HG03060 (cell line): ENCODE data around the gene TMPRSS2.
"Not testable (repeated sequence)": the region's sequence is repeated elsewhere in the genome, so short reads cannot be mapped to it uniquely, and the experiment has no call there.

Source experiments
- ATAC-seq: cut with Tn5 transposase; IDR thresholded peaks from one replicate; pipeline ENCODE4 v1.9.1; 2021; ENCODE audit warnings: low read depth, moderate number of reproducible peaks; ENCODE audit not compliant: unreplicated experiment

TMPRSS2 gene

GRCh38 chr21:41428311-41428710 is 79.6 kb downstream of the TMPRSS2 start:
- no peak for ATAC-seq

- no peak for ATAC-seq
Measured at GRCh38 chr21:41427556-41427955, 80.4 kb downstream of the TMPRSS2 start.

- no peak for ATAC-seq
Measured at GRCh38 chr21:41426676-41427404, 81.1 kb downstream of the TMPRSS2 start.

GRCh38 chr21:41425954-41426675 is 81.8 kb downstream of the TMPRSS2 start, which contains the start of gene MX1:
TSS of gene MX1 (plus strand) at chr21:41426239. CDS start at chr21:41432071, 5,832 bp downstream.
- ATAC-seq: no peak

GRCh38 chr21:41425588-41425953 is 82.4 kb downstream of the TMPRSS2 start:
- ATAC-seq: no peak

GRCh38 chr21:41423305-41423636 is 84.7 kb downstream of the TMPRSS2 start:
- ATAC-seq: not testable (repeated sequence)

GRCh38 chr21:41422546-41423304 is 85.2 kb downstream of the TMPRSS2 start:
- no peak for ATAC-seq

- ATAC-seq: not testable (repeated sequence)
Measured at GRCh38 chr21:41420998-41421397, 87.0 kb downstream of the TMPRSS2 start.

- no peak for ATAC-seq
Measured at GRCh38 chr21:41419921-41420862, 87.8 kb downstream of the TMPRSS2 start.

- ATAC-seq: no peak
Measured at GRCh38 chr21:41418956-41419680, 88.8 kb downstream of the TMPRSS2 start.

- ATAC-seq: no peak
Measured at GRCh38 chr21:41418393-41418792, 89.6 kb downstream of the TMPRSS2 start.

GRCh38 chr21:41417505-41417904 is 90.5 kb downstream of the TMPRSS2 start:
- ATAC-seq: not testable (repeated sequence)
